AG09309 (cell line): Measurements from ENCODE around the gene LRMDA.

Experiments used
- DNase-seq: peaks from one replicate; pipeline ENCODE4 v3.0.0-alpha.2; 2010; ENCODE audit warnings: low read depth
- H3K4me3 ChIP-seq: 2 replicates; pipeline ENCODE4 v1.5.1; 2011; ENCODE audit warnings: mild to moderate bottlenecking, low read depth, low read length, moderate library complexity; ENCODE audit not compliant: control insufficient read depth
- TF ChIP-seq, protein P1 (sequence below): IDR thresholded peaks from 2 replicates; pipeline ENCODE4 v1.5.1; 2011; ENCODE audit warnings: mild to moderate bottlenecking, low read depth, low read length, inconsistent platforms; ENCODE audit not compliant: insufficient read depth, control insufficient read depth; ENCODE audit errors: missing control alignments

Gene LRMDA

DNA sequence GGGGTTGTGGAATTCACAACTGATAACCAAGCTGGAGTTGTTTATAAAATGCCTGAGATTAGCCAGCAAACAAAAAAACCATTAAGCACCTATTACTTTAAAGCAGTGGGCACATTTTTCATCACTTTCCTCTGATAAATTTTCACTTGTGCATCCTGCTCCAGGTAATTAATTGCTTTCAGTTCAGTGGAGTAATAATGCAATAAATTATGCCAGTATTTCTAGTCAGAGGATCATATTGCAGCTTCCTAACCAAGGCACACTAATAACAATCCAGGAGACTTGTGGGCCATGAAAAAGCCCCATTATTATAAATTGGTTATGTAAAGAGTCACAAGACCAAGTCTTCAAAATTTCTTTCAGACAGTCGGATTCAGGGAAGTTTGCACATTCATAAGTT, 193.2 kb downstream of the LRMDA start:
- H3K4me3 ChIP-seq: no peak overlapping the region
- no peak for DNase-seq
- TF ChIP-seq, protein P1, sequence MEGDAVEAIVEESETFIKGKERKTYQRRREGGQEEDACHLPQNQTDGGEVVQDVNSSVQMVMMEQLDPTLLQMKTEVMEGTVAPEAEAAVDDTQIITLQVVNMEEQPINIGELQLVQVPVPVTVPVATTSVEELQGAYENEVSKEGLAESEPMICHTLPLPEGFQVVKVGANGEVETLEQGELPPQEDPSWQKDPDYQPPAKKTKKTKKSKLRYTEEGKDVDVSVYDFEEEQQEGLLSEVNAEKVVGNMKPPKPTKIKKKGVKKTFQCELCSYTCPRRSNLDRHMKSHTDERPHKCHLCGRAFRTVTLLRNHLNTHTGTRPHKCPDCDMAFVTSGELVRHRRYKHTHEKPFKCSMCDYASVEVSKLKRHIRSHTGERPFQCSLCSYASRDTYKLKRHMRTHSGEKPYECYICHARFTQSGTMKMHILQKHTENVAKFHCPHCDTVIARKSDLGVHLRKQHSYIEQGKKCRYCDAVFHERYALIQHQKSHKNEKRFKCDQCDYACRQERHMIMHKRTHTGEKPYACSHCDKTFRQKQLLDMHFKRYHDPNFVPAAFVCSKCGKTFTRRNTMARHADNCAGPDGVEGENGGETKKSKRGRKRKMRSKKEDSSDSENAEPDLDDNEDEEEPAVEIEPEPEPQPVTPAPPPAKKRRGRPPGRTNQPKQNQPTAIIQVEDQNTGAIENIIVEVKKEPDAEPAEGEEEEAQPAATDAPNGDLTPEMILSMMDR: no peak

GRCh38 chr10:75630746-75631145, 199.3 kb downstream of the LRMDA start:
- TF ChIP-seq, protein P1: no peak
- no peak for DNase-seq

GRCh38 chr10:75632805-75633462, 201.5 kb downstream of the LRMDA start:
- H3K4me3 ChIP-seq: no peak overlapping the region
- DNase-seq: no peak
- TF ChIP-seq, protein P1: no peak

More at GRCh38 chr10:75630746-75631145, 199.3 kb downstream of the LRMDA start:
- H3K4me3 ChIP-seq: no peak overlapping the region

GRCh38 chr10:75633568-75633967, 202.1 kb downstream of the LRMDA start:
- TF ChIP-seq, protein P1: no peak
- DNase-seq: no peak
- H3K4me3 ChIP-seq: no peak overlapping the region

- TF ChIP-seq, protein P1: no peak
- no peak overlapping the region for H3K4me3 ChIP-seq
- no peak for DNase-seq
These were observed 203.5 kb downstream of the LRMDA start for GRCh38 chr10:75634947-75635346.

- H3K4me3 ChIP-seq: no peak overlapping the region
- TF ChIP-seq, protein P1: no peak
- DNase-seq: no peak
These were observed 207.3 kb downstream of the LRMDA start for GRCh38 chr10:75638752-75639151.
